GM19351 (cell line): ENCODE data around the gene ZNF222.

Experiments
- ATAC-seq: cut with Tn5 transposase; IDR thresholded peaks from one replicate; pipeline ENCODE4 v1.9.1; 2021; ENCODE audit warnings: mild to moderate bottlenecking, moderate library complexity; ENCODE audit not compliant: unreplicated experiment

Gene ZNF222

DNA sequence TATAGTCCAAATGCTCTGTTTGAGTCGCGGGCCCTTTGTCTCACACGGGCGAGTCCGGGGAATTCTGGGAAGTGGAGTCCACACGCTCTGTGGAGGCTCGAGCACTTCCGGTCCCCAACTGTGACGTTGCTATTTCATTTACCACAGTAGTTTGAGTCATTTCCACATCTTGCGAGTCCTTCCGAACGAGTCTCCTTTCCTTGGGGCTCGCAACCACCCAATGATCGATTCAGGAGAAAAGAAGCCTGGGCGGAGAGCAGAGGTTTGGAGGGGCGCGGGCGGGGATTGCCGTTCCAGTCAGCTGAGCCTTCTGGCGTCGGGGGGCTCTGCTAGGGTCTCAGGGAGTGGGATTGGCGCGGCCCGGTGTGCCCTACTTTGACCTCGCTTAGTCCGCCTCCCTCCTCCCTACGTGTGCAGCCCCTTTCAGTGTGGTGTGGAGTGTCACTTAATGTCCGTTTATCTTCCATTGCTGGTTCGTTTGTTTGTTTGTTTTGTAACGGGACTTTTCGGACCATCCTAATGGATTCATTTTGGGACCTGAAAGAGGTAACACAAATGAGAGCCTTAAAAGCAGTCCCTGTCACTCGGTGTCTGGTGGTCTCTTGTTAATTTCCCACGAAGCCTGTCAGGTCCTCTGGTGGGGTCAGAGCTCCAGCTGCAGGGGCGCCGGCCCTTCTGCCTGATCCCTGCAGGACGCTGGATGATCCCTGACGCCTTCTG, at the start of gene ZNF222:
TSS of gene ZNF222 (plus strand) at position 163 of the 720 bp plus-strand sequence. CDS start at position 221, 58 bp downstream.
- peak; percentile 93 for ATAC-seq

- no peak for ATAC-seq
Measured at GRCh38 chr19:43976732-43977131, 48.4 kb upstream of the ZNF222 start.

- ATAC-seq: peak; percentile 20
Measured at GRCh38 chr19:43983544-43983911, 41.7 kb upstream of the ZNF222 start.

DNA sequence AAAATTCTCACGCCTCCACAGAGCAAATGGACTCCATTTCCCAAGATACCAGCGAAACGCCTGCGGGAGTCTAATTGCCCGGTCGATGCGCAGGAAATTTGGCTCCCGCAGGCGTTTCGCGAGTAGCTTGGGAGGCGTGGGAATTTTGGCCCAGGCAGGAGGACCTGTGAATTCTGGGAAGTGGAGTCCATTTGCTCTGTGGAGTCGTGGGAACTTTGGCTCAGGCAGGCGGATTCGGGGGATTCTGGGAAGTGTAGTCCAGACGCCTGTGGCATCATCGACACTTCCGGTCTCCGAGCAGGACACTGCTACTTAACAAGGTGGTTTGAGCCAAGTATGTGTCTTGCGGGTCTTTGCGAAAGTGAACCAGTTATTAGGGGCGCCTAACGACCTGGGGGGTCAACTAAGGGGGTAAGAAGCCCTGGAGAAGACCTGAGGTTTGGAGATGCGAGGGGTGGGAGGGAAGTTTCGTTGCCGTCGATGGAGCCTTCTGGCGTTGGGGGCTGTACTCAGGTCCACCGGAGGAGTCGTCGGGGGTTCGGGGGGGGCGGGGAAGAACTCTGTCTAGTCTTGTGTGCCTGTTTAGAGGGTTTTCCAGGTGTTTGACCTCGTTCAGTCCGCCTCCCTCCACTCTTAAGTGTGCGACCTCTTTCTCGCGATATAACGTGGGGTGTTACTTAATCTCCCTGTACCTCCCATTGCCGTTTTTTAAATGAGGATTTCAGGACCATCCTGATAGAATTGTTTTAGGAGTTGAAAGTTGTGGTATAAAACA, 41.1 kb upstream of the ZNF222 start, which contains the start of gene ZNF155:
TSS of gene ZNF155 (plus strand) at position 277 of the 775 bp plus-strand sequence. CDS start 4,356 bp downstream, outside the sequence.
- ATAC-seq: peak; percentile 89

DNA sequence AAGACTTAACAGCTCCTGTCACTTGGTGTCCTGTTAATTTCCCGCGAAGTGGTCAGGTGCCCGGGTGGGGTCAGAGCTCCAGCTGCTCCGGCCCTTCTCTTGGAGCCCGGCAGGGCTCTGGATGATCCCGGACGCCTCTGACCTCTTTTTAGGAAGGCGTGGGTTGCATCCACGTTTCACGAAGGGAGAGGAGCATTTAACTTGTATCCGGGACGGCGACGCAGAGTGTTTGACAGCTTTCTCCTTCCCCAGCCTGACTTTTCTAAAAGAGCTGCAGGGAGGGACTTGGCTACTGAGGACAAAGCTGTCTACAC, 40.5 kb upstream of the ZNF222 start:
- ATAC-seq: no peak

DNA sequence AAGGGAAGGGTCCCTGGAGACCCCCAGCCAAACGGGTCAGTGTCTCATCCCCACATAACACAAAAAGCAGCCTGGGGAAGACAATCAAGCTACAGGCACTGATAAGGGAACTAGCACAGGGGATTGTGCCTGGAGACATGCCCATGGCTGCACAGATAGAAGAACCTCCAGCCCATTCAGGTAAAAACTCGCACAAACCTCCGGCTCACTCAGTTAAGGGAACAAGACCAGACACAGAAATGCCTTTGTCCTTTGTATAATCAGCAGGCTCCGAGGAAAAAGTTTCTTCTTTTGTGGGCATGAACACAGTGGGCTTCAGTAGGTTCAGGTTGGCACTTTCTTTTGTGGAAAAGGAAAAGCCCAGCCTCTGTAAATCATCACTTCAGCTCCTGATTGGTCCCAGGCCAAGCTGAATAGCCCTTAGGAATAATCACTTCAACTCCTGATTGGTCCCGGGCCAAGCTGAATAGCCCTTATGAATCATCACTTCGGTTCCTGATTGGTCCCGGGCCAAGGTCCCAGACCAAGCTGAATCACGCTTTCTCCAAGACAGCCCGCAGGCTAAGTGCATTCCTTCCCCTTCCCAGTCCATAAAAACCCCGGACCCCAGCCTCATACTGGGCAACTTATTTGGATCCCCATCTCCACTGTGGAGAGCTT, 27.4 kb upstream of the ZNF222 start:
- no peak for ATAC-seq

- no peak for ATAC-seq
Measured at GRCh38 chr19:44002212-44002565, 23.0 kb upstream of the ZNF222 start.

GRCh38 chr19:44002566-44003460, 22.4 kb upstream of the ZNF222 start, which contains the start of gene ZNF230:
TSS of gene ZNF230 (plus strand) at chr19:44002957. CDS start at chr19:44007079, 4,122 bp downstream.
- ATAC-seq: peak; percentile 88

- ATAC-seq: peak; percentile 37
Measured at GRCh38 chr19:44003461-44004009, 21.6 kb upstream of the ZNF222 start.

- ATAC-seq: no peak
Measured at GRCh38 chr19:44005973-44006372, 19.2 kb upstream of the ZNF222 start.

DNA sequence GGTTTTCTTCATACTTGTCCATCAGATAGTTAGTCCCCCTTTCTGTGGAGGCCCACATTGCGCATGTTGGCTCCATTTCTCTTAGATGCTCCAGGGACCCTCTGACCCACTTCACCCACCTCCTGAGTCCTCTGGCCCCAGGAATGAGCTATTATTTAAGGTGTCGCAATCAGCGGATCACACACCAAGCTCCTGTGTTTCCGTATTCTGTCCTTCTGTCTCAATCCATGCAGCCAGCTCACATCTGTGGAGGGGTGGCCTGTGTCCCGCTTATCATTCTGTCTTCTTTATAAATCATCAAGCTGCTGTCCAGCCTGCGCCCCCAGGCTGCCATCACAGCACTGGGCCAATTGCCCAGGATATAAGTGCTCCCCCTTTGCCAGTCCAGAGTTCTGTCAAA, 17.7 kb upstream of the ZNF222 start:
- ATAC-seq: no peak

DNA sequence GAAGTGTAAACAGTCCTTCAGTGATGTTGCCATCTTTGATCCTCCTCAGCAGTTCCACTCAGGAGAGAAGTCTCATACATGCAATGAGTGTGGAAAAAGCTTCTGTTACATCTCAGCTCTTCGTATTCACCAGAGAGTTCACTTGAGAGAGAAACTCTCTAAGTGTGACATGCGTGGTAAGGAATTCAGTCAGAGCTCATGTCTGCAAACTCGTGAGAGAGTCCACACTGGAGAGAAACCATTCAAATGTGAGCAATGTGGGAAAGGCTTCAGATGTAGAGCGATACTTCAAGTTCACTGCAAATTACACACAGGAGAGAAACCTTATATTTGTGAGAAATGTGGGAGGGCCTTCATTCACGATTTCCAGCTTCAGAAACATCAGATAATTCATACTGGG, 14.7 kb upstream of the ZNF222 start:
- no peak for ATAC-seq

DNA sequence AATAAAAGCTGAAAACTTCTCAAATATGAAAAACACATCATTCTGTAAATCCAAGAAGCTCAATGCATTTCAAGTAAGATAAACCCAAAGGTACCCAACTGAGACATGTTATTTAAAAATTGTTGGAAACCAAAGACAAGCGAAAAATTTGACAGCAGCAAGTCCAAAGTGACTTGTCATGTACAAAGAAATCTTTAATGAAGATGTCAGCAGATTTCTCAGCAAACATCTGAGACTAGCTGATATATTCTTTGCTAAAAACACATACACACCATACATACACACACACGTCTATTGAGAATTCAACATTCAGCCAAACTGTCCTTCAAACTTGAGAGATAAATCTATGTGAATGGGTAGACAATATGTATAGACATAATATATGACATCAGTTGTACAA, 5.7 kb upstream of the ZNF222 start:
- ATAC-seq: no peak

GRCh38 chr19:44021221-44021620, 4.0 kb upstream of the ZNF222 start:
- ATAC-seq: no peak

DNA sequence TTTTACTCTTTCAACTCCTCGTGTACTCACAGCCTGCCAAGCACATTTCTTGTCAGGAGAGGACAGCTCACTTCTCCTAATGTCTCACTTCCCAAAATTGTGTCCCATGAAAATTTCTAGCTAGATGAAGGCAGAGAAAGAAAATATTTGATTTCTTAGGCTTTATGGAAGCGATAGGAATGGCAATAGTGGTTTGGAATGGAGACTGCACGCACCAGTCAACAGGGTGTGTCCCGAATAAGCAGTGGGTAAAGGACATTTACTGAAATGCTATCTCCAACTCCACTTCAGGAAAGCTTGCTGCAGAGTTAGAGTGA, 321 bp upstream of the ZNF222 start:
- ATAC-seq: no peak

- ATAC-seq: no peak
Measured at GRCh38 chr19:44026622-44027021, 1.4 kb downstream of the ZNF222 start.

DNA sequence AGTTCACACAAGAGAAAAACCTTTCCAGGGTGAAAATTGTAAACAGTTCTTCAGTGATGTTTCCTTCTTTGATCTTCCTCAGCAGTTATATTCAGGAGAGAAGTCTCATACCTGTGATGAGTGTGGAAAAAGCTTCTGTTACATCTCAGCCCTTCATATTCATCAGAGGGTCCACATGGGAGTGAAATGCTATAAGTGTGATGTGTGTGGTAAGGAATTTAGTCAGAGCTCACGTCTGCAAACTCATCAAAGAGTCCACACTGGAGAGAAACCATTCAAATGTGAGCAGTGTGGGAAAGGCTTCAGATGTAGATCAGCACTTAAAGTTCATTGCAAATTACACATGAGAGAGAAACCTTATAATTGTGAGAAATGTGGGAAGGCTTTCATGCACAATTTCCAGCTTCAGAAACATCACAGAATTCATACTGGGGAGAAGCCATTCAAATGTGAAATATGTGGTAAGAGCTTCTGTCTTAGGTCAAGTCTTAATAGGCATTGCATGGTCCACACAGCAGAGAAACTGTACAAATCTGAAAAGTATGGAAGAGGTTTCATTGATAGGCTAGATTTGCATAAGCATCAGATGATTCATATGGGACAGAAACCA, 6.9 kb downstream of the ZNF222 start:
- ATAC-seq: no peak

GRCh38 chr19:44042147-44042546, 17.0 kb downstream of the ZNF222 start:
- no peak for ATAC-seq

DNA sequence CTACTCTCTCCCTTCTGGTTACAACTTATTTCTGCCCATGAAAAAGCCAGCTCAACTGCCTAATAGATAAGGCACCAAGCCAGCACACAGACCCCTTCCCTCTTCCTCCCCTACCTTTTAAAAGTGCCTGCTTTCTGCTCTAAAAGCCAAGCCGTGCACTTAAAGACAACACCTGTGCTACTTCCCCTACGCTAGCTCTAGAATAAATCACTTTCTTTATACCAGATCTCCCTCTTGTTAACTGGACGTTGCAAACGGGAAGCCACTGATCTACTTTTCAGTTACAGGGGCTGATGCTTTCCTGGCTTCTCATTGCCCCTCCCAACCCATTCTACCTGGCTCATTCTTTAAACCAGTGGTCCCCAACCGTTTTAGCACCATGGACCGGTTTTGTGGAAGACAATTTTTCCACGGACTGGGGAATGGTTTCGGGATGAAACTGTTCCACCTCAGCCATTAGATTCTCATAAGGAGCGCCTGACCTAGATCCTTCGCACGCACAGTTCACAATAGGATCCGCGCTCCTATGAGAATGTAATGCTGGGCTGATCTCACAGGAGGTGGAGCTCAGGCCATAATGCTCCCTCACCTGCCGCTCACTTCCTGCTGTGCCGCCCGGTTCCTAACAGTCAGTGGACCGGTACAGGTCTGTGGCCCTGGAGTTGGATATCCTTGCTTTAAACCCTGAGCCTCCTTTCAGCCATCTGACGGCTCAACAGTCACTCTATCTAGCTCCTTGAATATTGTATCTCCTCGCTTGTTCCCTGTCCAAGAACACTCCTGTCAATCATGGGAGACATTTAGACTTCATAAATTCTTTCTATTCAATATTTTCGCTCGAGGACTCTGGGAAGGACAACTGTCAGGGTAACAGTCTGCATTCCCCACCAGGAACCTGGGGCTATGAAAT, 25.8 kb downstream of the ZNF222 start:
- ATAC-seq: no peak
